Endometrium (tissue), 2 donors: ENCODE measurements around the gene EIF5A.
A peak's percentile ranks its signal among the peaks of the same experiment; 100 is the strongest.

Experiments
- FAIRE-seq: peaks from 2 replicates; lab custom pipeline; 2012; peaks lifted over from hg19 to GRCh38; lab: Jason Lieb, UNC
- donor health status: control.
- donor health status: control.

The EIF5A gene

GRCh38 chr17:7313088-7313889 is 5.9 kb downstream of the EIF5A start:
- FAIRE-seq: no peak

GRCh38 chr17:7313890-7314718 is 6.7 kb downstream of the EIF5A start:
- no peak for FAIRE-seq

GRCh38 chr17:7314719-7315569 is 7.5 kb downstream of the EIF5A start, which contains the start of gene GPS2:
Gene GPS2 (minus strand): TSS chr17:7315360. CDS start chr17:7315052, 308 bp downstream.
- no peak for FAIRE-seq

DNA sequence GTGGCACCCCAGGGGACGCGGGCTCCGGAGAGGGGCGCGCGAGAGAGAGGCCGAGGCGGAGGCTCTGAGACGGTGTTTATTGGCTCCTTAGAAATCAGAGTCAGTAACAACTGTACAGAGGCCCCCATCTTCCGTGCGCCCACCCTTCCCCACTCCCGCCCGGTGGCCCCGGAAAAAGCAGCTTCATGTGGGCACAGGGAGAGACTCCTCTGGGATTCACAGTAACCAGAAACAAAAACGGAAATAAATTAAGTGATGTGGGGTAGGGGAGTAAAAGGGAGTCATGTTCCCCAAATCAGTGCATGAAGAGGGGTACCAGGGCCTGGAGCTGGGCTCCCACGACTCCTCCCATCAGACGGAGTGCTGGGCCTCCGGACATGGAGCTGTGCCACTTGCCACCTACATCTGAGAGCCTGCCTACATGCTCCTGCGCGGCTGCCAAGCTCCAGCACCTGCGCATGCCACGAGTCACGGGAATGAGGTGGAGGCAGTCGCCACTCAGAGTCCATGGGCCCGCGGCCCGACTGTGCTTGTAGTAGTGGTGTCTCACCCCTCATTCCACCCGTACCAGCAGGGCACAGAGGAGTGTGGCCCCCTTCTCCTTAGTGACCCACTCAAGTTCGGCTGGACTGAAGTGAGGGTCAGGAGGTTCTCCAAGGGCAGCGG is 8.3 kb downstream of the EIF5A start:
- no peak for FAIRE-seq

DNA sequence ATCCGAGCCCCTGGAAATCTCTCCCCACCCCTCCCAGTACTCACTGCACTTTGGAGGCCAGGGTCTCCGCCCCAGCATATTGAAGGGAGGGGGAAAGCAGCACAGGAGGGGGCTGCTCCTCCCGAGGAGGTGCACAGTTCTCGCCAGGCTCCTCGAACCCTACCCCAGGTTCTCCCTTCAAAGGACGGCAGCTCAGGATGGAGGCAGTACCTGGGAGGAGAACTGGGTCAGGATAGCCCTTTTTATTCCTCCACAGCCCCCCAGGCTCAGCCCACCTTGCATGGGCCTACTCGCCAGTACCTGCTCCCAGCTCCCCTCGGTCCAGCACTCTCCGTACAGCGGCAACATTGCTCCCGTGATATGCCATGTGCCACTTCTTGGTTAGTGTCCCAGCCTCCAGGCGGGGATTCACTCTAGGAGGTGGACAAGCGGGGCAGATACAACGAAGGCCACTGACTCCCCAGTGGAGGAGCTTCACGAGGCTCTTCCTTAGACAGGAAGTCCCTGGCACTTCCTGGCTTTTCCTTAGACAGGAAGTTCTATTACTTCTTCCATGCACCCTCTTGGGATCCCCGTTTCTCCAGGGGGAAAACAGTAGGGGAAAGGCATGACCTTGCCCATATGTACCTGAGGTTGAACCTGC is 9.9 kb downstream of the EIF5A start:
- FAIRE-seq: no peak

- no peak for FAIRE-seq
Observed at GRCh38 chr17:7318121-7318860, 10.9 kb downstream of the EIF5A start.

GRCh38 chr17:7321466-7321865 is 14.0 kb downstream of the EIF5A start:
- FAIRE-seq: no peak

GRCh38 chr17:7322520-7323194 is 15.2 kb downstream of the EIF5A start:
- FAIRE-seq: no peak

DNA sequence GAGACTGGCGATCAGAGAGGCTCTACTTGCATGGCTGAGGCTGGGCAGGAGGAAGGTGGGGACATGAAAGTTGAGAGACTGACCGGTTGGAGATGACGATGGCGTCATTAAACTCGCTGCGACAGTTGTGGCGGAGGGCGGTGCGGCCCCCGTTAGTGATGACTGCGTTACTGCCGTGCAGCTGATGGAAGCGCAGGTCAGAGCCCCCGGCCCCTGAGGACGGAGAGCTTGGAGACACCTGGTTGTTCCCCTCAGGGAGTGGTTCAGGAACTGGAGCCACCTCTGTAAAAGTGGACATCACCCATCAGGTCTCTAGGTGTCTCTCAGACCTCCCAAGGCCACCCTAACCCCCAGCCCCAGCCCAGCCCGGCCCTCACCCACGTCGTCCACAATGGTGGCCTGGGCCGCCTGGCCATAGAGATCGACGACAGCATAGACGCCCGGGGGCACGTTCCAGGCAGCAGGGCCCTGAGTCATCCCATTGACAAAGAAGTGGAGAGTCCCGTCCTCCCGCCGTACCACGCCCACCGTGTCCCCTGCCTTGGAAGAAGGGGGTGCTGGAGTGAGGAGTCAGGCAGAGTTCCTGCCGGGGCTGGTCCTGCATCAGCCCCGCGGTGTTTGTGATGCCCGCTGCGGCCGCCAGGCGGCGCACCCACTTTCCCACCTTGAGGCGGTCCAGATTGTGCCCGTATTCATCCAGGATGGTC is 16.5 kb downstream of the EIF5A start:
- no peak for FAIRE-seq

DNA sequence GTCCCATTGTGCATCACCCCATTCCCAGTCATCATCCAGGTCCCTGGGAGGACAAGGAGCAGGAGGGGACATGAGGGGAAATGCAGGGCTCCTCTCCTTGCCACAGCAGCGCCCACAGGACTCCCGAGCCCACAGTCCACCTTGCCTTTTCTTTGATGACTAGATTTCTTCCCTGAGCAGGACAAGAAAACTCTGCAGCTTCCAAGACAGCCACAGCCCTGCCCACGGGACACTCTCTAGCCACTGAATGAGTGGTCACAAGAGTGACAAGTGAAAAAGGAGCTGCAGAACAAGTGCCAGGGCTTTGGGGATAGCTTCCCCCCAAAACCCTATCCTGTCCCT is 17.0 kb downstream of the EIF5A start:
- no peak for FAIRE-seq

- no peak for FAIRE-seq
Observed at GRCh38 chr17:7325031-7325528, 17.7 kb downstream of the EIF5A start.

DNA sequence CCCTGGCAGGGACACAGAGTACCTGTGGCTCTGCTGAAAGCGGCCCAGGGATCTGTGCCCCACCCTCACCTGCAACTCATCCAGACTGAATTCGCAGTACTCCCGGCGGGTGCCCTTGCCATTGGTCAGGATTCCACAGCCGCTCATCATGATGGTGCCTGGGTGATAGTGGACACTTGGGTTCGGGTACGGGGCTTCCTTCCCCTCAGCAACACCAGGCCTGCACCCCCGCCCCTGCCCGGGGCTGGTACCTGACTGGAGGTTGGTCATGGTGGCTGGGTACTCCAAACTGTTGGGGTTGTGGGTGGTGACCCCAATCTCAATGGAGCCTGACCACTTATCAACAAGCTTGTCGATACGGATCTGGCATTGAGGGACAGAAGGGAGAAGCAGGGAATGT is 18.8 kb downstream of the EIF5A start:
- FAIRE-seq: no peak

DNA sequence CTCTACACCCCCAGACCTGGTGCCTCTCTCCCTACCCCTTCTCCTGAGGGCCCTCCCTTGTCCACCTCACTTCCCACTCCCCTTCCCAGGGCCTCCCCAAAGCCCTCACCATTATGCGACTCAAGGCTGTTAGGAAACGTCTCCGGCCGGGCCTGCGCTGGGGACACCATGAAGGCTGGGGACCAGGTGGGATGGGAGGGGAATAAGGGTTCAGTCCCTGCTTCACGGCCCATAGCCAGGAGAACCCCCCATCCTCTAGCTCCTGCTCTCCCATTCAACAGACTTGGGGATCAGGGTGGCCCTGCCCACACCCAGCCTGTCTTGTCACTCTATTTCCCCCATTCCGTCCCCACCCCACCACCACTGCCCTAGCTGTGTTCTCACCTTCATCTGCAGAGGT is 19.6 kb downstream of the EIF5A start:
- FAIRE-seq: no peak

- no peak for FAIRE-seq
Observed at GRCh38 chr17:7327501-7327900, 20.1 kb downstream of the EIF5A start.

DNA sequence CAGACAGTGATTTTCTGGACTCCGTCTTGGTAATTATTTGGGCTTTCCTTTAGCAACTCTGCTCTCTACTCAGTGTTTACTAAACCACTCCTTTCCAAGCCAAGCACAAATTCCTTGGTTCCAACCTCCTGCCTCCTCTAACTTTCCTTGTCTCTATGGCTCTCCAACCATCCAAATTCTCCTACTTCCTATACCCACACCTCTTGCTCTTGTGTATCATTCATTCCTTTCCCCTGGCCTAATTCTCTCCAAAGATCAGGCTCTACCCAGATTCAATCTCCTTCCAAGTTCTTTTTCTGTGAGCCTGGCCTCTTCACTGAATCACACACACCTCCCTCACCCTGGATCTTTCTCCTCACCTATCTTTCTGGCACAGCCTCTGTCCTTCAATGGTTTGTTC is 20.6 kb downstream of the EIF5A start:
- FAIRE-seq: no peak

DNA sequence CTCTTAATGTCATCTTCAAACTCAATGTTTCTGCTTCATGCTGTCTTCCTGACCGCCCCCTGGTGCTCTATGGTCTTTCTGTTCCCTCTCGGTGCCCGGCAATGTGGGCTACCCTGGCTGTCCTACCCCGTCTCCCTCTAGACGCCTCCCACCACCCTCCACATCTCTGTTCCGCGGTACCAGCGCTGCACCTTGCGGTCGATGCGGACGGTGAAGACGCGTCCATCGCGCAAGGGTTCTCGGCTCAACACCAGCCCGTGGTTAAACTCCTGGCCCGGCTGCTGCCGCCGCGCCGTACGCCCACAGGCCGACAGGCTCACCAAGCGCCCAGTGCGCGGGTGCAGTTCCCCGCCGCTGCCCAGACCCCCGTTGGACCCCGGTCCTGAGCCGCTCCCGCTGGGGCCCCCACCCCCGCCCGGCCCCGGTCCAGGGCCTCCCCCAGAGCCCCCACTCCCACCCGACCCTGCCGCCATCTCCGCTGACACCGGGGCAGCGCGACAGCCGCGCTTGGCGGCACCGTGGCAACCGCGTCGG is 21.5 kb downstream of the EIF5A start, which contains the start of gene NEURL4:
NEURL4 (minus strand) TSS at position 496 of the 534 bp plus-strand sequence; CDS start at position 473, 23 bp downstream.
- FAIRE-seq: no peak

DNA sequence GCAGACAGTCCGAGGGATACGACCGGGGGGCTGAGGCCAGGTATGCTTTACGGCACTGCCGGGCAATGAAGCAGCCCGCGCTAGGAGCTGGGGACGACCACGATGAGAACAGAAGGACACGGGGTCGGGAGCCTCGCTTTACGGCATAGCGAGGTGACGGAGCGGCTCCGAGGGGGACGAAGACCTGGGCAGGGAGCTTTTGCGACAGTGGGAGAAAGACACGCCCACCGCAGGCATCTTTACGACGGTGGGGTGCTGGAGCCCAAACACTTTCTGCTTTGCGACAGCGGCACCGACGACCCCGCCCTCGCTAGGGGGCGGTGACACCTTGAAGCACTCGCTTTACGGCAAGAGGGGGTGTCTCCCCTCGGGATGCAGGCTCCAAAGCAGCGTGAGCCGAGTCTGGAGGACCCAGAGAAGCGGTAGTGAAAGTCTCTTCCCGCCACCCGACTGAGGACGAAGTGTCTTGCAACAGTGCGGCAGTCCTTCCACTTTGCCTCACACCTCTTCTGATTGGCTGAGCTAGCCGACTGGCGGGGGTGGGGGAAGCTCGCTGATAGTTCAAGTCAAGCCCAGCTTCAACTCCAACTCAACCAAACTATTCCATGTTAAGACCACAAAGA is 22.1 kb downstream of the EIF5A start:
- peak; percentile 92 for FAIRE-seq

DNA sequence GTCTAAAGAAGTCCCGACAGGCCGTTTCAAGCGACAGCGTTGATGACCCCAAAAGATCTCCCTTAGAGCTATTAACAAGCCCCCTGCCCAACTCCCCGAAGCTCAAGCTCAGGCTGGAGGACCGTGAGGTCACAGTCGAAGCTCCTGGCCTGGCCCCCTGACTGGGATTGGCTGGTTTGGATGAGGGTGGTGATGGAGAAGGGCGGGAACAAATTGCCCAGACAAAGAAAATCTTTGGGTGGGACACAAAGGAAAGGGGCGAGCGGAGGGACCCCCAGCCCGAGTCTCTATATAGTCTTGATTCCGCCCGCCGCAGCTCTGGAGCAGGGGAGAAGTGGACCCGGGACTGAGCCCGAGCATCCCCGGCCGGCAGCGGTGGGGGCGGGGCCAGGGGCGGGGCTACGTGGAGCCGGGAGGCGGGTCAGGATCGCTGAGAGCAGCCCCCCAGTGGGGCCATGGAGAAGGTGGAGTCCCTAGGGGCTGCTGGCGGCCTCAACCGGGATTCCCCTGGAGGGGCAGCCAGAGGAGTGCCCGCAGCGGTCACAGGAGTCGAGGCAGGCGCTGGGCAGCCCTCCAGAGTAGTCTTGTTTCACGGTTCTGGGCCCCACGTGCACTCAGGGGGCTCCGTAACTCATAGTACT is 22.7 kb downstream of the EIF5A start:
- FAIRE-seq: no peak
